ENCODE measurements around the gene SFTA2. TPM values are rescaled to one million over a fixed set of nuclear protein-coding genes. Genes with fewer than 3 reads are reported as not detected.
"Not testable (repeated sequence)": the region's sequence is repeated elsewhere in the genome, so short reads cannot be mapped to it uniquely, and the experiment has no call there.

Gene SFTA2
- not detected for polyA plus RNA-seq (2013, experiment 1 of 2; ENCODE audit: insufficient read length)
- polyA plus RNA-seq (2013, experiment 2 of 2; ENCODE audit: insufficient read length): not detected

DNA sequence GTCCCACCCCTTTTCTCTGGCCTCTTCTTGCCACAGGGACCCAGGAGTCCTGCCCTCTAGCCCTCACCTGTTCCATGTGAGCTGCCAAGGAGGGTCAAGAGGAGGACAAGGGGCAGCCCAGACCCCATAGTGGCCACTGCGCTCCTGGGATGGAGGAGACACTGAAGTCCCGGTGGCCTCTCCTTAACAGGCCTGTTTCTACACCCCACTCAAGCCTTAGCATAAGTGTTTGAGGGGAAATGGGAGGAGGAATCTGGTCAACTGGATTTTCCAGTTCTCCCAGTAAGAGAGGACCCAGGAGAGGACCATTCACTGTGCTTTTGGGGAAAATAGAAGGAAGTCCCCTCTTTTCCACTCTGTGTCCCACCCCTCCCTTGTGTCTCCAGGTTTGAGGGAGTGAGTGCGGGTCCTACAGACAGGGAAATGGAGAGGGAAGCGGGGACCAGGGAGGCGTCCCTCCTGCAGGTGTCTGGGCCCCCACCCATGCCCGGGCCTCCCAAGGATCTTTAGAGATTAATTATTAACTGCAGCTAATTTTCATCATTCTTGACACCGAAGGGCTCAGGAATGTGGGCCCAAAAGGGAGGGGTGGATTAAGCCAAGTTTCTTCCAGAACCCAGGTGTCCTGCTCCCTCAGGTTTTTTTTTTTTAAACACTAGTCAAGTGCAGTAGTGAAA, at the start of gene SFTA2:
Gene SFTA2, minus strand, starts transcription at position 202 of the 677 bp plus-strand sequence. Its CDS starts 74 bp downstream, at position 128.
- DNase-seq: no peak

DNA sequence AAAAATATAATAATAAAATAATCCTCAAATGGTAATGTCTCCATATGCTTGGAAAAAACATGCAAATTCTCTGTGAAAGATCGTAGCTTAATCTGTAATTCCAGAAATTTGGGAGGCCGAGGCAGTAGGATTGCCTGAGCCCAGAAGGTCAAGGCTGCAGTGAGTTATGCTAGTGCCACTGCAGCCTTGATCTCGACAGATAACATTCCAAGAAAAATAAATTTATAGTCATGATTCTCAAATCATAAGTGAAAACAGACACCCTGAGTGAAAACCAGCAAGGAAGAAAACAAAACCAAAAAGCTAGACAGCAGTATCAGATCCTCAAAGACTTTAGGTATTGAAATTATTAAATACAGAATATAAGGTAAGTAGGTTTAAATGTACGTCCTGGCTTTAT, 47.7 kb upstream of the SFTA2 start:
- no peak for DNase-seq

DNA sequence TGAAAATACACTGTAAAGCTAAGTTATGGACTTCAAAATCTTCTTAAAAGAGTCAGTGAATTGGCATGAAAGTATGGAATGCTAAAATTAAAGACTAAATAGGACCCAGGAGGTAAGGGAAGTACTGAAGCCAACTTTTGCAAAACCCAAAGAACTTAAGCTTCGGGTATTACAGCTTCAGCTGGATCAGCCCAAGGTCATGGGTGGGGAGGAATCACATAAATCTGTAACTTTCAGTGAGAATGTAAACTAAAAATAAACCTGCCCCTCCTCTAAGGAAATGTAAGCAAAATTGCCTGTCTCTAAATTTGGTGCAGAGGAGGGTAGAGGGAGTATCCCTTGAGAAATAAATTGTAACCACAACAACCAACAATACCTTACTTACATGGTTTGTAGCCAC, 47.2 kb upstream of the SFTA2 start:
- DNase-seq: no peak

DNA sequence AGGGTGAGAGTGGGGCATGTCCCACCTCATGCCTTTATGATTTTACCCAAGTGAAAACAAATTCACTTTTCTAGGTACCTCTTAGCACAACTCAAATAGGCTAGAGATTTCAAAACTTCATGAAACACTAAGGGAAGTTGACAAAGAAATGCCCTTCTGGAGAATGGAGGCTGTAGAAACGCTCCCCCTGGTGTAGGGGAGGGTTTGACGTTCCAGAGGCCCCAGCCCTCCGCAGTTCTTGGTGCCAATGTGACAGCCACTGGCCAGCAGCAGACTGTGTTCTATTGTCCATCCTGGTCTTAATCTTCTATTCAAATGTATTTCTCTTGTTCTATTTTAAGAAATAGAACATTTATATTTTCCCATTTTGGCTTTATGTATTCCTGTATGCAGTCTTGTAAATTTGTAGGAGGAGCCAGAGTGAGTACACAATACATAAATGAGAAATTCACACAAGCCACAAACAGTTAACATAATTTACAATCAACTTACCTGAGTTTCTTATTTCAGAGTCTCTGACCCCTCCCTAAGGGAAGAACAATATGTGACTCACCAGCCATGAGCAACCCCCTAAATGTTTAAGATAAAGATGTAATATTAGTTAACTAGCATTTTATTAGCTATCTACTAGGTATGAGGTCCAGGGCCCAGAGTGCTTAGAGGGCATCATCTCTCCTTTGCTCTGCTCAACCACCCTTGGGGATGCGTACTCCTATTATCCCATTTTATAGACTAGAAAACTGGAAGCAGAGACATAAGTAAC, 42.7 kb upstream of the SFTA2 start:
- no peak for DNase-seq

DNA sequence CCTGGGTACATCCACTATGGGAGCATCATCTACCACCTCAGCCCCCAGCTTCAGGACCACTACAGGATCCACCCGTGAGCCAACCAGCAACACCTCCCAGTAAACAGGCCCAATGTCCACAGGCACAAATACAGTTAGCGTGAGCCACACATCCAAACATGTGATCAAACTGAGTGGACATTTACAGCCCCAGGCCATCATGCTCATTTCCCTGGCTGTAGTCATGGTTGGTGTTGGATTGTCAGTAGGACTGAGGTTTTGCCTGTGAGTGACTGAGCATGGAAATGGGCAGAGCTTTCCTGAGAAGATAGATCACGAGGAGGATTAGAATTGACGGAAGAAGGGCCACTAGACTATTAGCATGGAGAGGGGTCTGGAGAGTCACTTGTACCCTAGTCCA, 40.8 kb upstream of the SFTA2 start:
- DNase-seq: no peak

DNA sequence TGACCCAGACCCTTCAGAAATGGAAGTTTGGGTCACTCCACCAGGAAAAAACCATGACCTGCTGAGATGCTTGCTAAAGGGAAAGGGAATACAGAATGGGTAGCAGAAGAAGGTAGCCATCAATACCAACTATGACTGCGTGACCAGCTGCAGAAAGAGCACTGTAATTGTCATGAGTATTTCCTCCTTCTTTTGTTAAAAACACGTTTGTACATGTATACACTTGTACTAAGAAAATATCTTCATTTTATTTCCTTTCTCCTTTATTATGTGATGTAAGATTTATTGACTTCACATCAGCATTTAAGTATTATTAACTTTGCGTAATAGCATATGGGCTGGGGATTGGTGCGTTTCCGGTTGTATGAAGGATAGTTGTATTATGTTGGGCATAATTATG, 39.0 kb upstream of the SFTA2 start:
- no peak for DNase-seq

DNA sequence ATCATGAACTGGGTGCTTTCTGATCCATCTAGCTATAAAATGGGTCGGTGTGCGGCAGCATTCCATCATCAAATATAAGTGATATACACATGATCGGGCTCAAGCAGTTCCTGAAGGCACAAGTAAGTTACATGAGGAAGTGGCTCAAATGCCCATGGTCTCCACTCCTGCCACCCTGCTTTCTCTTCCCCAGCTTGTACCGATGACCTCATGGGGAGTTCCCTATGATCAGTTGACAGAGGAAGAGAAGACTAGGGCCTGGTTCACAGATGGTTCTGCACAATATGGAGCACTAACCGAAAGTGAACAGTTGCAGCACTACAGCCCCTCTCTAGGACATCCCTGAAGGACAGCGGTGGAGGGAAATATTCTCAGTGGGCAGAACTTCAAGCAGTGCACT, 37.2 kb upstream of the SFTA2 start:
- not testable (repeated sequence) for DNase-seq

DNA sequence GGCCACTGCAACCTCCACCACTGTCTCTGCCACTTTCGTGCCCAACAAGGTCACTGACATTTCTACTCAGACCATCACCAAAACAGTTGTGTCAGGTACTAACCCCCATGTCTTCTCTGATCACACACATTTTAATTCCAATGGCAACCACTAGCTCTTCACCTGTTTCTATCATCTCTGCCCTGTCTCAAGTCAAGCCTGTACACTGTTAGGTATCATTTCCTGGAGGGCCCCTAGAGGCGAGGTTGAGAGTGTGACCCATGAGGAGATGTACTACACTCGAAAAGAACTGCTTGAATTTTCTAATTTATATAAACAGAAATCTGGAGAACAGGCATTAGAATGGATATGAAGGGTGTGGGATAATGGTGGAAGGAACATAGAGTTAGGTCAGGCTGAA, 34.2 kb upstream of the SFTA2 start:
- no peak for DNase-seq

DNA sequence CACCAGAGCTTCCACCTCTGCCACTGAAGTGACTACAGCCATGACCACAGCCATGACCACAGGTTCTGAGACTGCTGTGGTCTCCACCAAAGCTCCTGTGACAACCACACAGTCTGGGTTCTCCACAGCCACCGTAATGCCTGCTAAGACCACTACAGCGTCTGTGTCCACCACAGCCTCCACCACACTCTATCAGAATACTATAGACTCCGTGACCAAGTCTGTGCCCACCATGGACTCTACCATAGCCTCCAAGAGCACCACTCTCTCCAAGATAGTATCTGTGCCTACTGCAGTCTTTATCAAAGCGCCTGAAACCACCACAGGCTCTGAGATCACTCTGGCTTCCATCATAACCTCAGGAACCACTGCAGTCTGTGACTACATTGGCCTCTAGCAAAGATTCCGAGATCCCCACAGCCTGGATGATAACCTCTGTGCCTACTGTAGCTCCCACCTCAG, 33.2 kb upstream of the SFTA2 start:
- no peak for DNase-seq

DNA sequence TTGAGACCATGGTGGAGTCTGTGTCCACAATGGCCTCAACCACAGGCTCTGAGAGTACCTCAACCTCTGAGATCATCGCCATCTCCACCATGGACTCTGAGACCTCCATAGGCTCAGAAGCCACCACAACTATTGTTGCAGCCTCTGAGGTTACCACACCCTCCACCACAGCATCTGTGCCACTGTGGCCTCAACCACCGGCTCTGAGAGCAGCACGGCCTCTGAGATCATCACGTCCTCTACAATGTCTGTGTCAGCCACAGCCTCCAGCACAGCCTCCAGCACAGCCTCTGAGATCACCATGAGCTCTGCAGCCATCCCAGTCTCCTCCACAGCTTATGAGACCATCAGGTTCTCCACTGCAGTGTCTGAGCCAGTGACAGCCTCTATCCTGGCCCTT, 32.1 kb upstream of the SFTA2 start:
- no peak for DNase-seq

DNA sequence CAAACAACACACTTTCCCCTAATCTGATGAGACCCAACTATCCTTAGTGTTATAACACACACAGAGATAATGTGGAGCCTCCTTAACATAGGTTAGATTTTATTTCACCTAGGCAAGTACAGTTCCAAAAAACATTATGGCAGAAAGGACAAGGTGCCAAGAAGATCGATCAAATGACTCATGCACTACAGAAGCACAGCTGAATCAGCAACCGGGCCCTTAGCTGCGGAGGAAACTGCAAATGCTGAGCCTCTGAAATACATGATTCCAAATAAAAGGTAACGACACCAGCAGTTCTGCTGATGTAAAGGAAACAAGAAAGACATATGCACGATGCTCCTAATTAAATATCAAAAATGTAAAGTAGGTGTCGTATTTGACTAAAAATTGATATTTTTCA, 31.7 kb upstream of the SFTA2 start:
- DNase-seq: no peak

DNA sequence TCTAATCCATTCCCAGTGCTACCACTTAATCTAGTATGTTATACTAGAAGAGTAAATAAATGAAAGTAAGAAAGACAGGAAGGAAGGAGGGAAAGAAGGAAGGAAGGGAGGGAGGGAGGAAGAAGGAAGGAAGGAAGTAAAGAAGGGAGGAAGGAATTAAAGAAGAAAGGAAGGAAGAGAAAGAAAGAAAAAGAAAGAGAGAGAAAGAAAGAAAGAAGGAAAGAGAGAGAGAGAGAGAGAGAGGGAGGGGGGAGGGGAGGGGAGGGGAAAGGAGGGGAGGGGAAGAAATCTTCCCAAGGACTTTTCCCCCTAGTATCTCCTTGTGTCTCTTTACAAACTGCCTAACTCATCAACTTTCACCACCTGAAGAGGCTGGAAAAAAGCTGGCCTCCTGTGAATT, 30.7 kb upstream of the SFTA2 start:
- DNase-seq: no peak

DNA sequence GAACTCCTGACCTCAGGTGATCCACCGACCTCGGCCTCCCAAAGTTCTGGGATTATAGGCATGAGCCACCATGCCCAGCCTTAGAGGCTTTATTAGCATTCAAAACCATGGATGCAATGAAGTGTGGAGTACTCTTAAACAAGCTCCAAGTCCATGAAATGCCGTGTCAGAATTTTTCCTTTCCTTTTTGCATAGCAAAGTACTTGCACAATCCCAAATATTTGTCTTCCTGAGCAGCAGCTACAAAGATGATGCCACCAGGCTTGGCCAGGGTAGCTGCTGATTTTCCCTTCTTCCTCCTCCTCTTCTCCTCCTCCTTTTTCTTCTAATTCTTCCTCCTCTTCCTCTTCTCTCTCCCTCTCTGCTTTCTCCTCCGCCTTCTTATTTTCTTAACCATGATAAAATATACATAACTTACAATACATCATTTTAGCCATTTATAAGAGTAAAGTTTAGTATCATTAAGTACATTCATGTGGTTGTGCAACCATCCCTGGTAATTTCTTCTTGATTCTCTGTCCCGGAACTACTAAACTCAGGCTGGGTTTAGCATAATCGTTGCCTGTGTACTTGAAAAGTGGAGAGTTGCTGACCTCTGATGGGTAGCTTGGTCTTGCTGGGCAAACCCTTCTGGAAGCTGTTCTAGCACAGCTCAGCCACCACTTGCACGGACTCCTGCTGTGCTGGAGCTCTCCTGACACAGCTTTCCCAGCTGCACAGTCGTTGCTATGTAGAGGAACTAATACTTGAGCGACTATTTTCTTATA, 29.1 kb upstream of the SFTA2 start:
- no peak for DNase-seq

DNA sequence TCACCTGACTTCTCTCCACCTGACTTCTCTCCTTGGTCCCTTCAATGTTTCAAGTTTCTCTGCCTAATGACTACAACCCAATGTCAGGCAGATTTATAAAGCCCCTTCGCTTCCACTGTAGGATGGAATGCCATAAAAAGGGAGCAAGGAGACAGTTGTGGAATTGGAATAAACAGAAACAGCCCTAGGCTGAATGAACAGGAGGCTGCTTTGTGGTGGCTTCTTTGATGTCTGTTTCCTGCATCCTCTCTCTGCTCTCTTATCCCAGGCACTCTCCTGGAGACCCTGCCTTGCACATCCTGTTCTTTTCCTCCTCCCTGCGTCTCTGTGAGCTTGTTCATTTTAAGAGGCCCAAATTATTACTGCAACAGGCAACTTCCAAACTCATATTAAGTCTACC, 25.7 kb upstream of the SFTA2 start:
- no peak for DNase-seq

DNA sequence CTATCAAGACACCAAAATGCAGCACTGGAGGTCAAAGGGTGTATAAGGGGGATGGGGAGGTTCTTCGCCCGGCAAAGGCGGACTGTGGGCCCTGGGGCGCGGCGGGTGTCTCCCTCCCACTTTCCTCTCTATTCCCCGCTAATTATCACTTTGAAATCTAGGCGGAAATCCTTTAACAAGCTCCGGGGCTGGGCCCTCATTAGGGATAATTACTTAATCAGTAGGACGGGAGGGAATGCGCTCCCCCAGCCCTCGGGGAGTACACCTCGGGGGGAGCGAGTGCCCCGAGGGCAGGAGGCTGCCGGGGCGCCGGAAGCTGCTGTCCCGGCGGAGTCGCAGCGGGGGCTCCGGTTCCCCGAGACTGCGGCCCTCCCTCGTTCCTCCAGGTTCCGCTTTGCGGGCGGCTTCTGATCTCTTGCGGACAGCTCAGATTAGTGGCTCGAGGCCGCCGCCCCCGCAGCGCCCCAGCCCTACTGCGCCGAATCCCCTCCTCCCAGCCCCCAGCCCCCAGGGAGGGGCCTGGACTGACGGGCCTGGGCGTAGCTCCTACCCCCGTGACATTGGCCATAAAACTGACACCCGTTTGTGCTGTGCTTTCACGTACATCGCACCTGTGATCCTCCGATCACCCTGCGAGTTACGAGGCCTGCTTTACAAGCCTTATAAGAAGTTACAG, 23.5 kb upstream of the SFTA2 start:
- peak; percentile 35 for DNase-seq

DNA sequence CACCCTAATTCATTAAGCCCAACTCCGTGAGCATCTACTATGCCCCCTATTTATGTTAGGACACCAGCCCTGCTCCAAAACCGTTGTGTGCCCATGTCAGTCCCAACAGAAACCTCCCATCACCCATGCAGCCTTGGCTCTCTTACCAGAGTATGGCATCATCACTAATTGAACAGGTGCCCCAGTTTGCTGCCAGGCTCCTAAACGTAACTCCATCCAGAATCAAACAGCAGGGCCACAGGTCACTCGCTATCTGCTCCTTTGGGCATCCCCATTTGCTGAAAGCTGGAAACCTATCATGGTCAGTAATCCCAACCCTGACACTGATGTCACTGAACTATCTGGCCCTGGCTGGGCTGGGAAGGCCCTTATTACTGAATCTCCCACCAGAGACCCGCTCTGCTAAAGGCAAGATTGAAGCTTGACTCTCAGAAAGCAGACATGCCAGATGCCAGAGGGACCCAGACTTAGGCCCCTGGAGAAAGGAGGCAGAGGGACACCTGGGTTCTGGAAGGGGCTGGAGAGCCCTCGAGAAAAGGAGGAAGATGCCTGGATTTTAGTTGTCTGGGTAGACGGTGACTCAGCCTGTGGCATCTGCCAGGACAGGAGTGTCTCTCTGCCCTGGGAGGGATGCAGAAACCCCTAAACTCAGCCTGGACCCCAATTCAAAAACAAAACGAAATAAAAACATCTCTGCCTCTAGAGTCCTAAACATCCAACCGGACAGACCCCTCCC, 22.8 kb upstream of the SFTA2 start:
- no peak for DNase-seq

DNA sequence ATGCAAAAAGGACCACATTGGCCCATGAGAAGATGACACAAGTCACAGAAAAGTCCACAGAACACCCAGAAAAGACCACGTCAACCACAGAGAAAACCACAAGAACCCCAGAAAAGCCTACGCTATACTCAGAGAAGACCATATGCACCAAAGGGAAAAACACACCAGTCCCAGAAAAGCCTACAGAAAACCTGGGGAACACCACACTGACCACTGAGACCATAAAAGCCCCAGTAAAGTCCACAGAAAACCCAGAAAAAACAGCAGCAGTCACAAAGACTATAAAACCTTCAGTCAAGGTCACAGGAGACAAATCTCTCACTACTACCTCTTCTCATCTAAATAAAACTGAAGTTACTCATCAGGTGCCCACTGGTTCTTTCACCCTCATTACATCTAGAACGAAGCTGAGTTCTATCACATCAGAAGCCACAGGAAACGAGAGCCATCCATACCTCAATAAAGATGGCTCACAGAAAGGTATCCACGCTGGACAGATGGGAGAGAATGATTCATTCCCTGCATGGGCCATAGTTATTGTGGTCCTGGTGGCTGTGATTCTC, 20.0 kb upstream of the SFTA2 start:
- DNase-seq: no peak

DNA sequence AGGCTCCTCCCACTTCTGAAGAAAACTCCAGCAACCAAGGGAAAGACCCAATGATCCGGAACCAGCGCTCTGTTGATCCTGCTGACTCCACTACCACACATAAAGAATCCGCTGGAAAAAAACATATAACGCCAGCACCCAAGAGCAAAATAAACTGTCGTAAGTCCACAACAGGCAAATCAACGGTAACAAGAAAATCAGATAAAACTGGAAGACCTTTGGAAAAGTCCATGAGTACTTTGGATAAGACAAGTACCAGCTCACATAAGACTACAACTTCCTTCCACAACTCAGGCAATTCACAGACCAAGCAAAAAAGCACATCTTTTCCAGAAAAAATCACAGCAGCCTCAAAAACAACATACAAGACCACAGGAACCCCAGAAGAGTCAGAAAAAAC, 16.8 kb upstream of the SFTA2 start:
- DNase-seq: no peak

DNA sequence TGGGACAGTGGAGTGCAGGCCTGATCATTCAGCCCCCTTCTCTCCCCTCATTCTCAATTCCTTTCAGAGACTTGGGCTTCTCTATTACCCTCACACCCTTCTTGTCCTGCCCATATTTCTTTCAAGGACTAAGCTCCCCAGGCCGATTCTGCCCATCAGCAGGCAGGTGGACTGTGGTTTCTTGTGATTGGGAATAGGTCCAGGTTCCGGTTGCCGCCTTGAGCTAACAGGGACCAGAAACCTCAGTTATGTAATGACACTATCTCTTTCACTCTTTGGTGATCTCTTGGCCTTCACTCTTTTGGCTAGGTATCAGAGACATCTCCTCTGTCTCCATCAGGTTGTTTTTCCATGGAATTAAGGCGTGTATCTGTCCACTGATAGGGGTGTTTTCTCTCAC, 15.3 kb upstream of the SFTA2 start:
- DNase-seq: no peak

DNA sequence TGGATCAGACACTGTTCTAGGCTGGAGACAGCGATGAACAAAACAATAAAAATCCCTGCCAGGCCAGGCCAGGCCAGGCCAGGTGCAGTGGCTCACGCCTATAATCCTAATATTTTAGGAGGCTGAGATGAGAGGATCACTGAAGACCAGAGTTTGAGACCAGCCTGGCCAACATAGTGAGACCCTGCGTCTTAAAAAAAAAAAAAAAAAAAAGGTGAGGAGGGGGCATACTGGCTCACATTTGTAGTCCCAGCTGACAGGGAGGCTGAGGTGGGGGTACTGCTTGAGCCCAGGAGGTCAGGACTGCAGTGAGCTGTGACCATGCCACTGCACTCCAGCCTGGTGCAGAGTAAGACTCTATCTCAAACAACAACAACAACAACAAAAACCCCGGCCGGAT, 13.3 kb upstream of the SFTA2 start:
- DNase-seq: no peak

DNA sequence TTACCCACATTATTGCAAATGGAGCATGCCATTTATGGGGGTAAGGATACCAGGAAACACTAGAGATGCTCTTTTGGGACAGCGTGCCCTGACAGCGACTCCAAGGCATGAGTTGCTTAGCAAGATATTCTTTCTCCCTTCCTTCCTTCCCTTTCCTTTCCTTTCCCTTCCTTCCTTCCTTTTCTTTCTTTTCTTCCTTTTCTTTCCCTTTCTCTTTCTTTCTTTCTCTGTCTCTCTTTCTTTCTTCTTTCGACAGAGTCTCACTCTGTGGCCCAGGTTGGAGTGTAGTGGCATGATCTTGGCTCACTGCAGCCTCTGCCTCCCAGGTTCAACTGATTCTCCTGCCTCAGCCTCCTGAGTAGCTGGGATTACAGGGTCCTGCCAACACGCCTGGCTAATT, 12.1 kb upstream of the SFTA2 start:
- no peak for DNase-seq
